GM08714 (cell line): Measurements from ENCODE around the gene SHLD2.
"Not testable (repeated sequence)": the region's sequence is repeated elsewhere in the genome, so short reads cannot be mapped to it uniquely, and the experiment has no call there.

Experiments
- H3K4me3 ChIP-seq: fragments of 200-500 bp; sonication (Bioruptor generic); 2 replicates; pipeline ENCODE4 v1.5.1; 2014; ENCODE audit warnings: mild to moderate bottlenecking, low read length, inconsistent platforms

The SHLD2 gene

DNA sequence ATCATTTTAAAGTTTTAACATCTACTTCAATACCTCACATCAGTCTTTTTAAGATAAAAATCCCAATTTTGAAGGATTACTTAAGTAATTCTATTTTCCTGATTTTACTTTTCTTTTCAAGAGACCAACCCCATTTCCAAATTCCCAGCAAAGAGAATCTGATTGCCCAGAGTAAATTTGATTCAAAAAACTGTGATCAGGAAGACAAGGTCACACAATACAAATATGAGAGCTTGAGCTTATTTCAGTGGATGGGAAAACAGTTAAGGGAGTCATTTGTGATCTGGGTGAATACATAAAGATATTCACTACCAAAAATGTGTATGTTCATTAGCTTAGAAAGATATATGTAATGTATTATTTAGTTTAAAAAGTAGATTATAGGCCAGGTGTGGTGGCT lies 77.2 kb downstream of the SHLD2 start:
- H3K4me3 ChIP-seq: not testable (repeated sequence)

DNA sequence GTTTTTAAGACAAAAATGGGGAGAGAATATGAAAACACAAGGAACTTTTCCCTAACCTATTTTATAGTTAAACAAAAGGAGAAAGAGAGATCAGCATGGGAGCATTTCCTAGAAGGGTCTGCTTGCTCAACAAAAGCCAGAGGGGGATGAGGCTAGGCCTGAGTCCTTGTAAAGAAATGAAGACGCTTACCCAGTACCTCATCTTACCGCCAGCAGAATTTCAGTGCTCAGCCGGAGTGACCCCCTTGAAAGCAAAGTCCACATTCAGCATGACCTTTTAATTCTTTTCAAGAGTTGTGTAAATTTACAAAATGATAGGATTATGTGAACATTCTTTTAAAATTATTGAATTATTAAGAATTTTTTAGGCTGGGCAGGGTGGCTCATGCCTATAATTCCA lies 82.6 kb downstream of the SHLD2 start:
- H3K4me3 ChIP-seq: not testable (repeated sequence)

- H3K4me3 ChIP-seq: not testable (repeated sequence)
These were observed 89.4 kb downstream of the SHLD2 start for GRCh38 chr10:87184421-87184820.

GRCh38 chr10:87186016-87186415 lies 91.0 kb downstream of the SHLD2 start:
- not testable (repeated sequence) for H3K4me3 ChIP-seq

DNA sequence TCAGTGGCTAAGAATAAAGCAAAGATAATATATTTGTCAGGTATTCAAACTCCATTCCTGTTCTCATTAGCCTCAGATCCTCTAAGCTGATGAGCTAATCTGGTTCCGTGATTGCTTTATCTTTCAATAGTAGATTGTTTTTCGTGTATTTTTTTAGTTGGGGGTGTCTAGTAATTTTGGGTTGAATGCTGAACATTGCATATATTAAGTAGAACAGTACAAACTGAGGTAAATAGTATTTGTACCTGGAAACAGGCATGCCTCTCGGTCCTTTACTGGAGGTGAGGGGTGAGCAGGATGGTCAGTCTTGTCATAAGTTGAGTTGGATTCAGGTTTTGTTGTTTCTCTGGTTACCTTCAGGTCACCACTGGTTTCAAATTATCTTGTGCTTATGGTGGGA lies 92.6 kb downstream of the SHLD2 start:
- H3K4me3 ChIP-seq: not testable (repeated sequence)

- not testable (repeated sequence) for H3K4me3 ChIP-seq
These were observed 96.8 kb downstream of the SHLD2 start for GRCh38 chr10:87191841-87192240.

DNA sequence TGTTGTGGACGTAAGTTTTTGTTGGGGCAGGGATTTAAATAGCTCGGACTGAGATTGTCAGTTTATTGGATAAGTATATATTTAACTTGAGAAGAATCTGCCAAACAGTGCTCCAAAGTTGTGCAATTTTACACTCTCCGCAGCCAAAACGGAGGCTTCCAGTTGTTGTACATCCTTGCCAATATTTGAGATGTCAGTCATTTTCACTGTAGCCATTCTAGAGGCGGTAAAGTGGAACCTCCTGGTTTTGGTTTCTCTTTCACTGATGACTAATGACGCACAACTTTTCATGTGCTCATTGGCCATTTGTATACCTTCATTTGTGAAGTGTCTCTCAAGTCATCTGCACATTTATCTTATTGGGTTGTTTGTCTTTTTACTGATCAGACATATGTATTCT lies 105.9 kb downstream of the SHLD2 start:
- H3K4me3 ChIP-seq: not testable (repeated sequence)

GRCh38 chr10:87204801-87205200 lies 109.8 kb downstream of the SHLD2 start:
- not testable (repeated sequence) for H3K4me3 ChIP-seq

DNA sequence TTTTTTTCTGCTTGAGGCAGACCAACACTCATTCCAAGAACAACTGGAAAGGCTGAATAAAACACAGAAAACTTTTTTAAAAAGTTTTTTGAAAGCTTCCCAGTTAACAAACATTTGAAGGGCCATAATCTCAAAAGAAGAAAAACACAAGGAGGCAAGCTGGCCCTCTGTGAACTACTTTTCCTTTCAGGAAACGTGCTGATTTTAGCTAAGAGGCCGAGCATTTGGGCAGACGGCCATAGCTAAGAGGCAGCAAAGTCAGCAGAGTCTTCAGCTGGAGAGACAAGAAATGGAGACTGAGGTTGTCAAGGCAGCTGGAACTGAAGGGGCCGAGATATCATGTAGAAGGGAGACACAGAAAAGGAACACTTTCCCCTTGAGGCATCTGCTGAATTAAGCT lies 111.9 kb downstream of the SHLD2 start:
- H3K4me3 ChIP-seq: not testable (repeated sequence)

DNA sequence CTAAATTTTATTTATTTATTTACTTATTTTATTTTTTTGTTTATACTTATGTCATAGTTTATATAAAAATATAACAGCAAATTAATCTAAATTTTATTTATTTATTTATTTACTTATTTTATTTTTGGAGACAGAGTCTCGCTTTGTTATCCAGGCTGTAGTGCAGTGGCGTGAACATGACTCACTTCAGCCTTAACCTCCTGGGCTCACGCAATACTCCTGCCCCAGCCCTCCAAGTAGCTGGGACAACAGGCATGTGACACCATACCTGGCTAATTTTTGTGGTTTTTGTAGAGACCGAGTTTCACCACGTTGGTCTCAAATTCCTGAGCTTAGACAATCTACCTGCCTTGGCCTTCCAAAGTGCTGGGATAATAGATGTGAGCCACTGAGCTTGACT lies 115.3 kb downstream of the SHLD2 start:
- H3K4me3 ChIP-seq: not testable (repeated sequence)

GRCh38 chr10:87211848-87212247 lies 116.8 kb downstream of the SHLD2 start:
- H3K4me3 ChIP-seq: not testable (repeated sequence)

- not testable (repeated sequence) for H3K4me3 ChIP-seq
These were observed 118.3 kb downstream of the SHLD2 start for GRCh38 chr10:87213150-87213765.

DNA sequence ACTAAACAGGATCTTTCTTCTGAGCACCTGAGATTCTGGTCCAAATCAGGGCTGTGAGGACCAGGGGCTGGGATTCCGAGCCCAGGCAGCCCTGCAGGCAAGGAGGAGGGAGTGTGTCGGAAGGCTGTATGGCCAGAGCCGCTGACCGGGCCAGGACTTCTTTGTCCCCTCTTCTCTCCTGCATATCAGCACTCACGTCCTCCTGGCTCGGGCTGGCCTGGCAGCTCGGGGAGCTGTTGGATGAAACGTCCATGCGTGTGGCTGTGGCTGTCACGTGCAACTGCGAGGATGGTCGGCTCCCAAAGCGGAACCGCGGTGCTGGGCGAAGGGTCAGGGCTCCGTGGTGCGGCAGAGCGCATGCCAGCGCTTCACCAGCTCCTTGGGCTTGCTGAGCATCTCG lies 118.8 kb downstream of the SHLD2 start:
- not testable (repeated sequence) for H3K4me3 ChIP-seq

DNA sequence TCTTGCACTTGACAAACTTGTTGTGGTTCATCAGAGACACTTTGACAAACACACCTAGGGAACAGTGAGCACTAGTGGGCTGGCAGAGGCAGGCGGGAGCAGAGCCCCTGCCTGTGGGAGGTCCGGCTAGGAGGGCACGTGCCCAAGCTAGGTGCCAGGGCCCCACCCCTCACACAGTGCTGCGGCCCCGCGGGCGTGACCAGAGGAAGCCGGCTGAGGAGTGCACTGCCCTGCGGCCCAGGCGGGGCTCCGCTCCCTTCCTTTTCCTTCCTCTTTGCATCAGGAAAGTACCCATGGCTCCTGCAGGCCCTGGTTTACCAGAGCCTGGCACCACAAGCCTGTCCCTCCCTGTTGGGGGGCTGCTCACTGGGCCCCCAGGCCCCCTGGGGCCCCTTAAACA lies 121.1 kb downstream of the SHLD2 start:
- not testable (repeated sequence) for H3K4me3 ChIP-seq

DNA sequence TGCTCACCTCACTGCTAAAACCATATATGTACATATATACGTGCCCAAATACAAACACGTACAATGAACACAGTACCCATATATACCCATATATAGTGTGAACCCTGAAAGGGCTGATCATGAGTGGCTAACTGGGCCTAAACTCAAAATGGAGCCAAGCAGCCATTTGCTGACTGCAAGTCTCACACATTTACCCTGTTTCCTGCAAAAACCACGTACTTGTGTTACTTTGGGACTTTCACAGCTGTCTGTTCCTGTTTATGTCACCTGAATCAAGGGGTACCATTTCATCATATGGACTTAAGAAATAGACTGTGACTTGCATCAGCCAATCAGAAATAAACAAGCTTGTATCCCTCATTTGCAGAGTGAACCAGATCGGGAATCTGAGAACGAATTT lies 124.4 kb downstream of the SHLD2 start:
- H3K4me3 ChIP-seq: not testable (repeated sequence)

DNA sequence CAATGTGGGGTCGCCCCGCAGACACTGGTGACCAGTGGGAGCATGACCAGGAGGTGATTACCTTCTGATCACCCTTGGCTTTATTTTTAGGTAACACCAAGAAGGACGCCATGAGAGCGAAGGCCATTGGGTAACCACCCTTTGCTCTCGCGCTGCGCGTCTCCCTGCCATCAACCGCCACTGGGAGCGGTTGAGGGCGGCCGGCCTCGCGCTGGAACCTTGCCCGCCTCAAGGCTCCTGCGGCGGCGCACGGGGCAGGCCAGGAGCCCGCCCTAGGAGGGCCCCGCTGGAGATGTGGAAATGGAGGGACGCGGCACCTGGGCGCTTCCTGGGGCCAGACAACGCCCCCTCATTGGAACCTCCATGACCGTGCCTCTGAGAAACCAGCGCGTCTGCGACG lies 127.8 kb downstream of the SHLD2 start:
- H3K4me3 ChIP-seq: not testable (repeated sequence)

- H3K4me3 ChIP-seq: not testable (repeated sequence)
These were observed 130.1 kb downstream of the SHLD2 start, which contains the start of gene NUTM2A for GRCh38 chr10:87225148-87225547. NUTM2A (plus strand) TSS chr10:87225448; CDS start chr10:87225831, 383 bp downstream.

GRCh38 chr10:87228247-87228646 lies 133.2 kb downstream of the SHLD2 start:
- not testable (repeated sequence) for H3K4me3 ChIP-seq

- H3K4me3 ChIP-seq: not testable (repeated sequence)
These were observed 134.2 kb downstream of the SHLD2 start for GRCh38 chr10:87229211-87229610.

GRCh38 chr10:87234854-87235253 lies 139.8 kb downstream of the SHLD2 start:
- H3K4me3 ChIP-seq: not testable (repeated sequence)

DNA sequence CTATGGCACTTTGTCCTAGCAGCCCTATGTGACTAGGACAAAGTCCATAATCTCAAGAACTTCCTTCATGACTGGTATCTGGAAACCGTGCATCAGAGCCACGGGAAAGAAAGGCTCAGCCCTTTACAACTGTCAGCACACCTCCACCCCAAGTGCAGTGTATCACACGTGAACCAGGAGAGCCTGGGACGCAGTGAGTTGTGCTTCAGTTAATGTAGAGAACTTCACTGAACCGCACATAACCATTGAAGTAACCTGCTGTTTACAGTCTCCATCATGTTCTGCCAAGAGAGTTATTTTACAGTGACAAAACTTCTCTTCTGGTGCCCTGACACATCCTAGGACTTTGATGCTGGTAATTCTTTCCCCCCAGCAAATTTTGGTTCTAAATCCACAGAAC lies 142.2 kb downstream of the SHLD2 start:
- H3K4me3 ChIP-seq: not testable (repeated sequence)

GRCh38 chr10:87239346-87239808 lies 144.4 kb downstream of the SHLD2 start:
- H3K4me3 ChIP-seq: not testable (repeated sequence)
